Breast epithelium (tissue), 4 donors: ENCODE measurements around the gene CLIP1. TPM values are rescaled to one million over a fixed set of nuclear protein-coding genes. Genes with fewer than 3 reads are reported as not detected.
A peak's percentile ranks its signal among the peaks of the same experiment; 100 is the strongest.
"Not testable (repeated sequence)": the region's sequence is repeated elsewhere in the genome, so short reads cannot be mapped to it uniquely, and the experiment has no call there.

Experiments used
- DNase-seq, 2 donors: peaks; one replicate each; pipeline ENCODE4 v3.0.0-alpha.2; 2019; ENCODE audit warnings: low spot score in 2 of 2
- H3K27ac ChIP-seq, 2 donors: fragments of 200-600 bp; sonication (generic) in 1 of 2; one replicate each; pipeline ENCODE4 v1.5.1; 2016 to 2019; ENCODE audit warnings: mild to moderate bottlenecking in 1 of 2
- H3K27me3 ChIP-seq, 2 donors: fragments of 200-600 bp; sonication (generic) in 1 of 2; one replicate each; pipeline versions ENCODE4 v1.5.1 to v1.6.0; 2017 to 2019; ENCODE audit warnings: control low read depth in 1 of 2, mild to moderate bottlenecking in 1 of 2
- H3K36me3 ChIP-seq: fragments of 200-600 bp; one replicate; pipeline ENCODE4 v1.5.1; 2019
- H3K4me1 ChIP-seq, 2 donors: fragments of 200-600 bp; sonication (generic); one replicate each; pipeline ENCODE4 v1.5.1; 2016 to 2019; ENCODE audit warnings: control low read depth in 1 of 2
- H3K4me3 ChIP-seq, 3 donors: fragments of 200-600 bp; sonication (generic); 1 replicate in 2 of 3; 2 replicates in 1 of 3; pipeline ENCODE4 v1.5.1; 2016 to 2019; ENCODE audit warnings: mild to moderate bottlenecking in 3 of 3, moderate library complexity in 2 of 3
- H3K9me3 ChIP-seq, 2 donors: fragments of 200-600 bp; sonication (generic) in 1 of 2; one replicate each; pipeline ENCODE4 v1.5.1; 2016 to 2019; ENCODE audit warnings: control low read depth in 1 of 2
- CTCF ChIP-seq, 3 donors: fragments of 450-650 bp; IDR thresholded peaks; one replicate each; pipeline ENCODE4 v1.5.1; 2016 to 2017; ENCODE audit warnings: antibody characterized with exemption in 3 of 3, mild to moderate bottlenecking in 3 of 3, moderate library complexity in 3 of 3
- POLR2A ChIP-seq: fragments of 450-650 bp; IDR thresholded peaks from one replicate; pipeline ENCODE4 v1.6.1; 2016; ENCODE audit warnings: antibody characterized with exemption, mild to moderate bottlenecking, moderate library complexity
- POLR2AphosphoS5 ChIP-seq, 3 donors: sonication (generic); formaldehyde crosslinking; IDR thresholded peaks; one replicate each; pipeline ENCODE4 v1.6.1; 2017; ENCODE audit warnings: antibody characterized with exemption in 3 of 3
- intact Hi-C: fragments of 100-400 bp; cut with DNase I; formaldehyde crosslinking; loops from one replicate; pipeline ENCODE4 v1.15.1; 2023; ENCODE audit warnings: low total_unique reads
- total RNA-seq, 3 donors: library from RNA; depleted of rRNA; stranded (reverse); fragments of >200 nt; gene quantifications; one replicate each; pipeline ENCODE4 v1.1.0, GENCODE V29; 2016

Gene CLIP1
- total RNA-seq, 3 donors from 2014 or later = 86.9 to 126 (median 108) TPM

GRCh38 chr12:122265886-122266229 lies 156.6 kb downstream of the CLIP1 start:
- Histone ChIP-seq H3K4me3 (peak overlapping the region; percentile 76 to 94 (median 83)), H3K27ac (peak overlapping the region; percentile 91 to 93), H3K27me3 (no peaks in the 10 kb centered on the region), H3K9me3 (no peaks in the 10 kb centered on the region), H3K4me1 (peaks cover 0 to 7% of the 10 kb centered on the region in 2 donors), H3K36me3 (no peaks in the 10 kb centered on the region)
- peak in 1 of 2 donors; percentile 49 for DNase-seq
- TF ChIP-seq POLR2AphosphoS5 (IDR thresholded peaks at IDR 0.05) (no peak), POLR2A (no peak), CTCF (IDR thresholded peaks at IDR 0.05) (no peak)
- intact Hi-C loops = no loop called here

DNA sequence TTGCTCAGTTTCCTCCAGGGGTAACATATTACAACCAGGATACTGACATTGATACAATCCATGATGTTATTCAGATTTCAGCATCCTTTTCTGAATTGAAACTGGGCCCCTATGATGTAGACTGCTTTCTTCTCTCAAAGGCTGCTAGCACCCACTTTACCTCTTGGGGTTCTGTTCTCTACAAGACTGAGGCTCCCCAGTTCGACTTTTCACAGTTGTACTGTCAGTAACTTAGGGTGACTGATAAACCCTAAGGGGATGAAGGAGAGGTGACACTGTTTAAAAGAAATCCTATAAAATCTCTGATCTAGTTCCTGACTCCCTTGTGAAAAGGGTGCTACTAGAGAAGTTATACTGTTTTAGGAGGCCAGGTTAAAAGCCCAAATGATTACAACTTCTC lies 157.0 kb downstream of the CLIP1 start:
- intact Hi-C loops = no loop called here

DNA sequence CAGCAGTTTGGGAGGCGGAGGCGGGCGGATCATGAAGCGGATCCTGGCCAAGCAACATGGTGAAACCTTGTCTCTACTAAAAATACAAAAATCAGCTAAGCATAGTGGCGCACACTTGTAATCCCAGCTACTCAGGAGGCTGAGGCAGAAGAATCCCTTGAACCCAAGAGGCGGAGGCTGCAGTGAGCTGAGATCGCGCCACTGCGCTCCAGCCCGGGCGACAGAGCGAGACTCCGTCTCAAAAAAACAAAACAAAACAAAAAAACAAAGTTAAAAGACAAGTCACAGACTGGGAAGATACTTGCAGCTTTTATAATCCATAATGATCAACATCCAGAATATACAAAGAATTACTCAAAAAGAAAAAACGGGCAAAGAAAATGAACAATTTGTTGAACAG lies 161.7 kb downstream of the CLIP1 start:
- H3K9me3 ChIP-seq, H3K36me3 ChIP-seq, H3K4me1 ChIP-seq, DNase-seq, intact Hi-C loops, H3K27ac ChIP-seq, H3K4me3 ChIP-seq, H3K27me3 ChIP-seq: not testable (repeated sequence)

More for the DNA sequence above, 157.0 kb downstream of the CLIP1 start:
- DNase-seq = no peak
- Histone ChIP-seq H3K4me1 (peaks cover 0 to 7% of the 10 kb centered on the region in 2 donors), H3K4me3 (peak overlapping the region; percentile 76 to 94 (median 83)), H3K9me3 (no peaks in the 10 kb centered on the region), H3K27ac (peak overlapping the region; percentile 91 to 93), H3K36me3 (no peaks in the 10 kb centered on the region), H3K27me3 (no peaks in the 10 kb centered on the region)
- TF ChIP-seq CTCF (IDR thresholded peaks at IDR 0.05) (no peak), POLR2AphosphoS5 (IDR thresholded peaks at IDR 0.05) (no peak), POLR2A (no peak)

DNA sequence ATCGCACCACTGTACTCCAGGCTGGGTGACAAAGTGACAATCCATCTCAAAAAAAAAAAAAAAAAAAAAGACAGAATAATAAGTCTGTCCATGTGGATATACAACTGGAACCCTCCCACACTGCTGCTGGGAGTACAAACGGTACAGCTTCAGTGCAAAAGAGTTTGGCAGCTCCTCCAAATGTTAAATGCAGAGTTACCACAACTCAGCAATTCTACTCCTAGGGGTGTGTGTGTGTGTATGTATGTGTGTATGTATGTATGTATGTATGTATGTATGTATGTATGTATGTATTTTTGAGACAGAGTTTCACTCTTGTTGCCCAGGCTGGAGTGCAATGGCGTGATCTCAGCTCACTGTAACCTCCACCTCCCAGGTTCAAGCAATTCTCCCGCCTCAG lies 163.5 kb downstream of the CLIP1 start:
- intact Hi-C loops, H3K4me1 ChIP-seq, DNase-seq, H3K27me3 ChIP-seq, H3K4me3 ChIP-seq, H3K27ac ChIP-seq, H3K36me3 ChIP-seq, H3K9me3 ChIP-seq: not testable (repeated sequence)

GRCh38 chr12:122258462-122258861 lies 164.0 kb downstream of the CLIP1 start:
- H3K27me3 ChIP-seq, H3K36me3 ChIP-seq, DNase-seq, H3K4me1 ChIP-seq, intact Hi-C loops, H3K4me3 ChIP-seq, H3K9me3 ChIP-seq, H3K27ac ChIP-seq: not testable (repeated sequence)

- peaks cover 9% of the 10 kb centered on the region for H3K36me3 ChIP-seq
Observed at GRCh38 chr12:122250536-122250935, 171.9 kb downstream of the CLIP1 start.

More at GRCh38 chr12:122250536-122250935, 171.9 kb downstream of the CLIP1 start:
- intact Hi-C loops = no loop called here
- Histone ChIP-seq H3K4me3 (no peak overlapping the region), H3K27ac (no peak overlapping the region), H3K4me1 (no peaks in the 10 kb centered on the region), H3K9me3 (no peaks in the 10 kb centered on the region), H3K27me3 (no peaks in the 10 kb centered on the region)
- DNase-seq = no peak
- TF ChIP-seq CTCF (IDR thresholded peaks at IDR 0.05) (no peak), POLR2A (no peak), POLR2AphosphoS5 (IDR thresholded peaks at IDR 0.05) (no peak)
